SH-SY5Y (cell line): ENCODE results near the gene KCNQ1OT1.

Experiments
- GATA2 ChIP-seq: IDR thresholded peaks from 2 replicates; pipeline ENCODE4 v1.6.1; 2011; ENCODE audit warnings: mild to moderate bottlenecking, low read depth, low read length
- GATA3 ChIP-seq: IDR thresholded peaks from 2 replicates; pipeline ENCODE4 v1.6.1; 2011; ENCODE audit warnings: low read depth, mild to moderate bottlenecking, low read length, moderate library complexity

- TF ChIP-seq GATA2 (no peak), GATA3 (no peak)
Observed at GRCh38 chr11:2687223-2687530, 12.6 kb downstream of the KCNQ1OT1 start.
